GM19239 (cell line): ENCODE results near the gene RIIAD1.
"Not testable (repeated sequence)": the region's sequence is repeated elsewhere in the genome, so short reads cannot be mapped to it uniquely, and the experiment has no call there.

Experiments used
- DNase-seq: peaks from one replicate; pipeline ENCODE4 v3.0.0; 2011; ENCODE audit warnings: low spot score; ENCODE audit not compliant: insufficient read length
- FAIRE-seq: peaks from 2 replicates; lab custom pipeline; 2011; peaks lifted over from hg19 to GRCh38; lab: Jason Lieb, UNC

The RIIAD1 gene, protein sequence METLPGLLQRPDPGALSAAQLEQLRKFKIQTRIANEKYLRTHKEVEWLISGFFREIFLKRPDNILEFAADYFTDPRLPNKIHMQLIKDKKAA

DNA sequence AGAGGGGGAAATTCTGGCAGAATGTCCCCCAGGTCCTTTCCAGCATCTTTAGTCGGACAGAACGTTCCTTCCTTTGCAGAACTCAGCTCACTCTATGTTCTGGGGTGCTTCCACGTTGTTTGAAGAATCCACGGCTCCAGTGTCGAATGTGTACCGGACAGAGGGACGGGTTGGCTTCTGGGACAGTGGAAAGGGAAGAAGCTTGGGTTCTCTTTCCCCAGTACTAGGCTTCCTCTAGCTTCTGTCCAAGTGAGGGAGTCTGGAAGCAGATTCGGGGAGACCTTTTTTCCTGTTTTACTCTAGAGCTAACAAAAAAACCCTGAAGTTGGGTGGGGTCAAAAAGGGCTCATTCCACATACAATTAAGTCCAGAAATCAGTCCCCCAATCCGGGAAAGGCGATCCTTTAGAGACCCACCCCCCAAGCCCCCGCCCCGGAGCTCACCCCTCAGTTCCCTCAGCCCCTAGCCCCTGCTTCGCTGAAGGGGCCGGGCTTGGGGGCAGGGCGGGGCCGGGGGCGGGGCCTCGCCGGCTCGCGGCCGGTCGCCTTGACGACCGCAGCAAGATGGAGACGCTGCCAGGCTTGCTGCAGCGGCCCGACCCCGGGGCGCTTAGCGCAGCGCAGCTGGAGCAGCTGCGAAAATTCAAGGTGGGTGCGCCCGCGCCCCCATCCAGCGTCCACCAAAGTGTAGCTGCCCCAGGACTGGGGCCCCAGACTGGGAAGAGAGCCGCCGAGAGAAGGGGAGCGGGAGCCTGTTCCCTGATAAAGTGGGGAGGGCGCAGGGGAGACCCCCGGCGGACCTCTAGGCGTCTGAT, at the start of gene RIIAD1:
TSS of gene RIIAD1 (plus strand) at position 549 of the 814 bp plus-strand sequence. CDS start at position 564, 15 bp downstream.
- peak; percentile 90 for DNase-seq

DNA sequence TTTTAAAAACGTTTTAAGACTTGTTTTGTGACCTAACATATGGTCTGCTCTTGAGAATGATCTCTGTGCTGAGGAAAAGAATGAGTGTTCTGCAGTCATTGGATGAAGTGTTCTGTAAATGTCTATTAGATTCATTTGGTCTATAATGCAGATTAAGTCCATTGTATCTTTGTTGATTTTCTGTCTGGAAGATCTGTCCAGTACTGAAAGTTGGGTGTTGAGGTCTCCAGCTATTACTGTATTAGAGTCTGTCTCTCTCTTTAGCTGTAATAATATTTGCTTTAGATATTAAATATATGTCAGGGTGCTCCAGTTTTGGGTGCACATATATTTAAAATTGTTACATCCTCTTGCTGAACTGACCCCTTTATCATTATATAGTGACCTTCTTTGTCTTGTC, 47.9 kb upstream of the RIIAD1 start:
- no peak for DNase-seq
- FAIRE-seq = no peak

More for the DNA sequence above, at the start of gene RIIAD1:
- FAIRE-seq = peak; percentile 48

DNA sequence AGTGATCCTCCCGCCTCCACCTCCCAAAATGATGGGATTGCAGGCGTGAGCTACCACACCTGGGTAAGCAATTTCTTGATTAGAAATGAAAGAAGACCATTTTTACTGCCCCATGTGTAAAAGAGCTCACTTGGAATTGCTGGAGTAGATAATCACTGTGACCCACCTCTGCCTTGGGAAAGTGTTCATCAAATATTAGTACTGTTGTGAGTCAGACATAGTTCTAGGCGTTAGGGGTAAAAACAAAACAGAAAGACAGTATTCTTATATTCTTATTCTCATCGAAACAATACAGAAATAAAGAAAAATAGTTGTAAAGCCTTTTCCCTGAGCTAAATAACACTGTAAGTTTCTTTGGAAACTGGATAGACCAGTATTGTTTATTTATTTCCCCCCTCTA, 40.9 kb upstream of the RIIAD1 start:
- DNase-seq (no peak), FAIRE-seq (peak; percentile 8)

DNA sequence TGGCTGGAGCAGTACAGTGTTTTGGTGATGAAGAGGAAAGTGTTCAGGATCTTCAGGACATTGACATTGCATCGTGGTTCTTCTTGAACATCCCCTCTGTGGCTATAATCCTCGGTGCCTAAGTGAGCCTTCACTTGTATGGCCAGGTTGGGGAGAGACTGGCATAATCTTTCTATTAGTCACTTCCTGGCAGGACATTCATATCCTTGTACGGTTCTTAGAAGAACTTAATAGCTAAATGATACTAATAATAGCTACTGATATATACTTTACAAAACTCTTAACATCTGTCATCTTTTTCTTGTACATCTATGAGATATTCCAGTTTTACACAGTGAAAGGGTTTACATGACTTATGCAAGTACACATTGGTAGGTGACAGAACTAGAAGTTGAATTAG, 40.5 kb upstream of the RIIAD1 start:
- FAIRE-seq = peak; percentile 8
- no peak for DNase-seq

DNA sequence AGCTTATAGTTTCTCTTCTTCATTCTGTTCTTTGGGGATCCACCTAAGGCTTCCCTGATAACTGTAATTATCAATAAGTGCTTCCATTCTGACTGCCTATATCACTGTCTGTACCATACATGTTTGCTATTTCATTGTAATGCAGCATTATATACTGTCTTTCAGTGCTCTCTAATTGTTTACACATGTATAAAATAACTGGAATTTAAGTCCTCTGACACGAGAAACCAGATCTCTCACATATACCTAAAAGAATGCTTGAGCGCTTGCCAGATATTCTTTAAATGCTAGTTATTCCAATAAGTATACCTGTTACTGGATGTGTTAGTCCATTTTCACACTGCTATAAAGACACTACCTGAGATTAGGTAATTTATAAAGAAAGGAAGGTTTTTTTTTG, 39.4 kb upstream of the RIIAD1 start:
- FAIRE-seq (no peak), DNase-seq (no peak)

DNA sequence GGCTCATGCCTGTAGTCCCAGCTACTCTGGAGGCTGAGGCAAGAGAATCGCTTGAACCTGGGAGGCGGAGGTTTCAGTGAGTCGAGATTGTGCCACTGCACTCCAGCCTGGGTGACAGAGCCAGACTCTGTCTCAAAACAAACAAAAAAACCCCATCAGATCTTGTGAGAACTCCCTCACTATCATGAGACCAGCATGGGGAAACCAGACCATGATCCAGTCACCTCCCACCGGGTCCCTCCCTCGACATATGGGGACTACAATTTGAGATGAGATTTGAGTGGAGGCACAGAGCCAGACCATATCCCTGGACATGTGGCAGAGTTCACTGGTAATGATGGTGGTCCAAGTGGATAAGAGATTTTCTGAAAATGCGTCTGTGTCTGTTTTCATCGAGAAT, 38.4 kb upstream of the RIIAD1 start:
- not testable (repeated sequence) for DNase-seq, FAIRE-seq

DNA sequence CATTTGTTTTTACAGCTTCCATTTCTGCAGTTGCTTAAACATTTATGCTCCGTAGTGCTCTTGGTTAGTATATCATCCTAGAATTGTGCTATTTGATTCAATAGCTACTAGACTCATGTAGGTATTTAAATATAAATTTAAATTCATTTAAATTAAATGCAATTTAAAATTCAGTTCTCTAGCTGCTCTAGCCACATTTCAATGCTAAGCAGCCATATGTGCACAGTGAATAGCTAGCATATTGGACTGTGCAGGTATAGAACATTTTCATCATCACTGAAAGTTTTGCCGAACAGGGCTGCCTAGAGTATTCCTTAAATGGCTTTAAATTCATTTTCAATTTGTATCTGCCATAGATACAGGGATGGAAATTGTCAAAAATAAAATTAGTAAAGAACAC, 37.2 kb upstream of the RIIAD1 start:
- DNase-seq = no peak
- FAIRE-seq = no peak

DNA sequence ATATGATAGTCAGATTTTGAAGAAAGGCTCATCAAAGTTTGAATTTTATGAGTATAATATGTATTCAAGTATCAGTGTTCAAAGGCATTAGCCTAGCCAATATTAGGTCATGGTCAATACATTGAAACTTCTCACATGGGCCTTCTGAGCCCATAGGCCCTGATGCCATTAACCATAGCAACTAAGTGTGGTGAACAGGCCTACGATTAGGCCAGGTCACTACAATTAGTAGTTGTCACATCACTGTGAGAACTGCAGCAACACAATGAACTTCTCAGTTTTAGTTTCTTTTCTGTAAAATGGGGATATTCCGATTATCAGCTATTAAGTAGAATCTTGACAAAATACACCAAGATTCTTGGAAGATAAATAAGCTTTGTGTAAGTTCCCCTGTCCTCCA, 34.8 kb upstream of the RIIAD1 start:
- FAIRE-seq (no peak), DNase-seq (no peak)

DNA sequence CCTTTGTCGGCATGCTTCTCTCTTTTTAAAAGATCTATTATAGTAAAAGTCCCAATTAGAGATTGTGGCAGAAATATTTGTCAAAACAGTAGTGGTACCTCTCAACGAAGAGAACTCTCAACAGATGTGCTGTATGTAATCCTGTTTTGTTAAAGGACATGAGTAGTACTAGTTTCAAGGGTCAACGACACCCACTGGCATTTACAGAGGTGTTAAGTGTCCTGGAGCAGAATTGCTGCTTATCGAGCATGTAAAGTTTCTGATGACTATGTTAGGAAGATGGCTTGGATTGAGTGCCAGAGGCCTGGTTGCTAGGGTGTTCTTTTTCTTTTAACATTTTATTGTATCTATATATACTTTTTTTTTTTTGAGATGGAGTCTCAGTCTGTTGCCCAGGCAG, 31.8 kb upstream of the RIIAD1 start:
- DNase-seq = no peak
- FAIRE-seq = no peak

DNA sequence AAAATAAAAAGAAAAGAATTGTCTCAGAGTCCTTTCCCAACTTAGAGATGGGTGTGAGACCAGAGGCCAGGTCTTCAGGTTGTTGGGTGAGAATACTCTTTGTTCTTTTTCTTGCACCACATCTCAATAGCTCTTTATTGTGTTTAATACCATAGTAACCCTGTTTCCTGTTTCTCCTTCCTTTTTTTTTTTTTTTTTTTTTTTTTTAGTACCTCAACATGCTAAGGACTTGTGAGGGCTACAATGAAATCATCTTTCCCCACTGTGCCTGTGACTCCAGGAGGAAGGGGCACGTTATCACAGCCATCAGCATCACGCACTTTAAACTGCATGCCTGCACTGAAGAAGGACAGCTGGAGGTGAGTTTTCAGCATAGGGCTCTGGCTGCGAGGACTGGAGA, 29.1 kb upstream of the RIIAD1 start:
- FAIRE-seq = no peak
- DNase-seq = no peak

DNA sequence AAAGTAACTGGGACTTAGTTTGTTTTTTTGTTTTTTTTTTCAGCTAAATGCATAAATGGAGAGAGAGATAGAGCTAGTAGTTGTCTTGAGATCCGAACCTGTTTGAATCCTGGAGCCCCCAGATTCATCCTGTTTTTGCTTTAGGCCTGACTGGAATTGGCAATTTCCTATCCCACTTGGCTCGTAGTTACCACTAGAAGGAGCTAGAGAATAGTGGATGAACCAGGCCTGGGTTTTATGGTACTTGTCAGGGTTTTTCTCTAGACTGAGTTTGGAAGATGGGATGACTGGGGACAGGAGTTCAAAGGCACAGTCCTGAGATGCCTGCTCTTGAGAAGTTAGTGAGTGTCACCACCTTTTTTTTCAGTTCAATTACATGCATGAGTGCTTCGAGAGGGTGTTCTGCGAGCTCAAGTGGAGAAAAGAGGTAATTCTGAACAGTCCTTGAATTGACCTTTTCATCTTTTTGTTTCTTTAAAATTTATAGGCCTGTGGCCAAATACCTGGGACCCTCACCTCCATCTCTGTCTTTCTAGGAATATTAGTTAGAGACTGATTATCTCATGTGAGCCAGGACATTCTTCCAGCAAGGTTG, 28.2 kb upstream of the RIIAD1 start:
- no peak for FAIRE-seq

DNA sequence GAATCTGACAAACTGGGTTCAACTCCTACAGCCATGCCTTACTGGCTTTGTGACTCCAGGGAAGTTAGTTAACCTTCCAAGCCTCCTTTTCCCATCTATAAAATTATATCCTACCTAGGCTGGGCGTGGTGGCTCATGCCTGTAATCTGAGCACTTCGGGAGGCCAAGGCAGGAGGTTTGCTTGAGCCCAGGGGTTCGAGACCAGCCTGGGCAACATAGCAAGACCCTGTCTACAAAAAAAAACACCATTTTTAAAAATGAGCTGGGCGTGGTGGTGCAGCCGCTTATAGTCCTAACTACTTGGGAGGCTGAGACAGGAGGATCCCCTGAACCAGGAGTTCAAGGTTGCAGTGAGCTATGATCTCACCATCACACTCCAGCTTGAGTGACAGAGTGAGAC, 19.8 kb upstream of the RIIAD1 start:
- DNase-seq (no peak), FAIRE-seq (no peak)

More for the DNA sequence above, 28.2 kb upstream of the RIIAD1 start:
- DNase-seq = no peak

DNA sequence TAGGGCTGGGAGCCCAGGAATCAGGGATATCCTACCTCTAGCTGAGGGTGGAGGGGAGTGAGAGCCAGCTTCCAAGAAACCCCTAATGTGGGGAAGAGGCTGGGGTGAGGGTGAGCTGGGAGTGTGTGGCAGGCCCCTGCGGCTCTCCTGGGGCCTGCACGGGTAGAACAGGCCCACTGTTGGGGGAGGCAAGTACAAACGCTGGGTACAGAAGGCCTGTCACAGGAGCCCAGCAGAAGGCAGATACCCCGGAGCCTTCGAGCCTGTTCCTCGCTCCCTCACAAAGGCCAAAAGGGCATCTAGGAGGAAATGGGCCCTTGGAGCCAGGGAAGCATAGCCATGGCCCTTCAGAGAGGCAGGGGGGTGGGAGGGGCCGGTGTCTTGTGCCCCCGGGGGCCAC, 18.4 kb upstream of the RIIAD1 start:
- FAIRE-seq = no peak
- no peak for DNase-seq

DNA sequence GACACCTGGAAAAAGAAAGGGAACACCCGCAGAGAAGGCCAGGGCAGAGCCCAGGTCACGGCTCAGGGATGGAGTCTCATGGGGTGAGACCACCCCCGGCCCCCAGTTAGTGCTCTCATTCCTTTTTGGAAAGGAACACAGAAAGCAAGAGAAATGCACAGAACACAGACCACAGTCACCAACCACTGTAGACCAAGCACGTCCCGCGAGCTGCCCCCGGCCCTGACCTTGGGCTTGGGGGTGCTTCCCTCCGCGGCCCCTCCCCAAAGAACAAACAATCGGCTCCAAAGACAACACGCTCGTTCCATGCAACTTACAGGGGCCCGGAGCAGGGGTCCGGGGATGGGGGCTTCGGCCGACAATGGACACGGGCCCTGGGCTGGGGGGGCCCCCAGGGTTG, 17.5 kb upstream of the RIIAD1 start:
- no peak for FAIRE-seq
- DNase-seq = no peak

DNA sequence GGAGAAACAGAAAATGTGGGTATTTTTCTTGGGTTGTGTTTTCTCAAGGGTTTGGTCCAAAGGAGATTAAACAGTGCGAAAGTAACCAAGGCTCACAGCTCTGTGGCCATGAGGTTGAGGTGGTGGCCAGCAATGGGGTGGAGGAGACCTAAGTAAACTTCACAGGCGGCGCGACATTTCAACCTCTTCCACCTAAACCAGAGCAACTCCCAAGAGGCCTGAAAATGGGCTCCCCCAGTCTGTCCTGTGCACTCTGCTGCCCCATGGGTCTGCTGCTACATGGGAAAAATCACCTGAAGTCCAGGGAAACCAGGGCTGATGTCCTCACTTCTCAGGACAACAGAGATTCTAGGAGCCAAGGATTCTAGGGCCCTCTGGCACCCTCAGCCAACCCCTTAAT, 17.1 kb upstream of the RIIAD1 start:
- no peak for FAIRE-seq
- DNase-seq = no peak

DNA sequence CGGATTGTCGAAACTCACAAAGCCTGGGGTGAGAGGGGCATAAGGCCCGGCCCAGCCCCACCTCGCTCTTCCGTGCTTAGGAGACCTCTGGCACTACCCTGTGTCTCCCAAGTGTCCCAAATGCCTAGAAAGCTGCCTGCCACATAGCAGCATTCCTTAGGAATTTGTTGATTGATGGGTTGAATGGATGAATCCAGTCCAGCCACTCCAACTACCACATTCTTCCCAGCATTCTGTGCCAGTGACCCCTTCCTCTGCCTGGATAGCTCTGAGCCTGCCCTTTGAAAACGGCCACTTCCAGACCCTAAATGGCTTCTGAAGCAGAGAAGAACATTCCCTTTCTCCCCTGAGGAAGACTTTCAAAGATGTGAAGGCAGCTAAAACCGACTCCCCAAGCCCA, 16.2 kb upstream of the RIIAD1 start:
- no peak for DNase-seq
- no peak for FAIRE-seq

DNA sequence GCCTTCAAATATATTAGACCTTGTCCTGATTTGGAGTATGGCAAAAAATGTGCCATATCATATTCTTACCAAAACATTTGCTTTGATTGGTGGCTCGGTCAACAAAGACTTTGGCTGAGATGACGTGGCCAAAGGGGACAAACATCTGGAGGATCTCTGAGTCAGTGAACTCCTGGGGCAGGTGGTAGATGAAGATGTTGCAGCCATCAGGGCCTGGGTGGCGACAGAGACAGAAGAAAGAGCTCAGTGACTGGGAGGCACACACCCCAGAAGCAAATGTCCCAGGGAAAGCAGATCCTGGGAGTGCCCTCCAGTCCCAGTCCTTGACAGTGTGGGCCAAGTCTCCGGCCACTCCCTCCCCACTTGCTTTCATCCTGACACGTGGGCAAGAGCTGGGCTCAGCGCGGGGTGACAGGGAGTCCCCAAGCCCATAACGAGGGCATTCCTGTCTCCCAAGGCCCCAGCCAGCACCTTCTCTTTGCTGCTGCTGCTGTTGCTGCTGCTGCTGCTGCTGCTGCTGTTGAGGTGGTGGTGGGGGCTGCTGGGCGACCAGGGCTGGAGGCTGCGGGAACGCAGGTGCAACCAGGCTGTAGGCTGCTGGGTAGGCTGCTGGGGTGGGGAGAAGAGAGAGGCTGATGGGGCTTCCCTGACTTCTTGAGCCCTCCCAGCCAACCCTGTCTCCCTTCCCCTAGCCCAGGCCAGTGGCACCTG, 15.4 kb upstream of the RIIAD1 start:
- no peak for DNase-seq
- no peak for FAIRE-seq

DNA sequence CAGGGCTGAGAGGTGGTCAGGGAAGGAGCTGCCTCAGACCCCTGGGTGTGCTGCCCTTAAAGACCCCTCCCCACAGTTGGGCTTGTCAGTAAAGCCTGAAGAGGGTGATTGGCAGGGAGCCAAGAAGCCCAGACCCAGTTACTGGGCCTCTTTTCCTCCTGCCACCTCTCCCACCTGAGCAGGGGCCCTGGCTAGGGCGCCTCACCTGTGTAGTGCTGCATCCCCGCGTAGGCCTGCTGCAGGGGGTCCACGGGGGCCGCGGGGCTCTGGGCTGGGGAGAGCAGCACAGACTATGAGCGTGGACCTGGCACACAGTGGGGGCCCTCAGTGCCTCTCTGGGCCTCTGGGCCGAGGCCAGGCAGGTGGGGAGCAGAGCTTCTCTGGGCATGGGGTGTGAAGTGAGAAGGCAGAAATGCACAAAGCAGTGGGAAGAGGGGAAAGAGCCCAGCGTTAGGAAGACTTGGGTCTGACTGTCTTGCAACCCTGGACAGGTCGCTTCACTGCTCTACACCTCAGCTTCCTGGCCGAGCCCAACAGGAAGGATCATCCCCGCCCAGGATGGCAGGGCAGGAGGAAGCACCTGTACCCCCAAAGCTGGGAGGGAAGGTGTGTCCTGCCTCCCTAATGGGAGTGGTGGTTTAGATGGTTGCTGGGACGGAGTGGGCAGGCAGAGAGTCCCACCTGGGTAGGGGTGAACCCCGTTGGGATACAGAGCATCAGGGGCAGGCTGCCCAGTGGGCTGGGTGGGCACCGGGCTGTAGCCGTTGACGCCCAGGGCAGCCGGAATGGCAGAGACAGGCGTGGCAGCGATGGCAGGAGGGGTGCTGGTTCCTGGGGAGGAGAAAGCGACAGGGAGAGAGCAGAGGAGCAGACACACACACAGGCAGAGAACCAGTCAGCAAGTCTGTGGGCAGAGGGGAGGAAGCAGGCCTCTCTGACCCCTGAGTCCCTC, 14.6 kb upstream of the RIIAD1 start:
- DNase-seq (no peak), FAIRE-seq (no peak)

DNA sequence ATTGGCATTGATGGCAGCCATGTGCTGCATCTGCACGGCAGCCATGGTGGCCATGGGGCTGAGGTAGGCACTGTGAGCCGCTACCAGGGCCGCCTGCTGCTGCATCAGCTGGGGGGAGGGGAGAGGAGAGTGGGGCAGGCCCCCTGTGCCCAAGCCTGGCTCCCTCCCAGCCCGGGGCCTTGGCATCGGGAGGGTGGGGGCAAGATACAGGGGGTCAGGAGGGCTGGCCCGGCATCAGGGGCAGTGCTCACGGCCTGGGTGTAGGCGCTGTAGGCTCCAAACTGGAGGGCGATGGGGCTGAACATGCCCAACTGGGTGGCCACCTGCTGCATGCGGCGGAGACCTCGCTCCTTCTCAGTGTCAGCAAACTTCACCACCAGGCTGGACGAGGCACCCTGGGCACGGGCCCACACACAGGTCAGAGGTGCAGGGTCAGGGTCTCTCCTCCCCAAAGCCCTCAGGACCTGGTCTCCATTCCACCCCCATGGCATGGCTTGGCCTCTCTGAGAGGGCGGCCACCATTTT, 13.7 kb upstream of the RIIAD1 start:
- FAIRE-seq = no peak
- DNase-seq = no peak

DNA sequence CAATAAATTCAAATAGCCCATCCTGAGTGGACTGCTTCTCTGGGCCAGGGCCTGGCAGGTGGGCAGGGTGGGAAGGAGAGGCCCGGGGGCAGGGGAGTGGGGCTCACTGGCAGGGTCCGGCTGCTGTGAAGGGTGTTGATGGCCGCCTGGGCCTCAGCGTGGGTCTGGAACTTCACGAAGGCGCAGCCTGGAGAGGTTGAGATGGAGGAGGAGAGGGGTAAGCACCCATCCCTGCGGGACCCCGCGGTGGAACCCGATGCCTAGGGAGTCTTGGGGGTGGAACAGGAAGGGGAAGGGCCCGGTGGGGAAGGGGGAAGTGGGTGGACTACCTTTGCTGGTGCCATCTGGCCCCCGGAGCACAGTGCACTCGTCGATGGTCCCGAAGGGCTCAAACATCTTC, 12.4 kb upstream of the RIIAD1 start:
- FAIRE-seq (no peak), DNase-seq (no peak)
